ENCODE results near the gene NEURL1. TPM values are rescaled to one million over a fixed set of nuclear protein-coding genes. Genes with fewer than 3 reads are reported as not detected.

The NEURL1 gene
- total and polyA plus RNA-seq, 4 experiments from 2014 or later, result 0.76 to 0.96 (median 0.83) TPM

DNA sequence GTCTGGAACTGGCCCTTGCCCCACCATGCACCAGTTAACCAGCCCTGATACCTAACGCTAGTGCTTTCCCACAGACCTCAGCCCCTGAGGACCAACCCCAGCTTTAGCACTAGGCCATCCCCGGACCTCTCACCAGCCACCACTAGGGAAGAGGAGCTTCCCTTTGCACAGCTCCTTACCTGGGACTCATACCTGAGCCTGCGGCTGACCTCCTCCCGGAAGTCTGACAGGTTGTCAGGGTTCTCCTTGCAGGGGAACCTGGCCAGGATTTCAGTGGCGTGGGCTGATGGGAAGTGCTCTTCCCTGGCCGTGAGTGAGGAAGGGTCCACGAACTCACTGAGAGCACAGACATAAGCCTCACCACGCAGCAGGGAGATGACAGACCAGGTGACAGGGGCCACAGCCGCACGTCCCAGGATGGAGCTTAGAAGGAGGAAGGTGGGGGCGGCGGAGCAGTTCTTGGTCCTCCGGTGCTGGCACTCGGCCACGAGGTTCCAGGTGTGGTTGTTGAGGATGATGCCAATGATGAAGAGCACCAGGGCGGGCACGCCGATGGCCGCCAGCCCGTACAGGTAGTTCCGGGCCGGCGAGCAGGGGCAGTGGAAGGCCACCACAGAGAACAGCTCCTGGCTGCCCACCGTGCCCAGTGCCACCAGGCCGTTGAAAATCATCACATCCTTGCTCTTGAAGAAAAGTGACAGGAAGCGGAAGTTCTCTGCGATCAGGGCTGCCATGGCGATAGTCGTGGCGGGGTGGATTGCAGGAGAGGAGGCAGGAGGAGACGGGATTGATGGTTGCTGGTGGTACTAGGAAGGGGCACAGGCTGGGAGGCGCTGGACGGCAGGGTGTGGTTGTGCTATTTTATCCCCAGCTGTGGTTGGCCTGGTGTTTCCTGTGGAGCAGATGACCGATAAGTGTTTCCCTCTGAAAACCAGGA, 44.0 kb upstream of the NEURL1 start:
- POLR2A ChIA-PET (ENCODE audit: partially characterized antibody), result interaction anchor here (0.9 to 5.9 kb wide), 5 partner anchors 13 to 25 kb away, joined by 3 to 106 read pairs (median 4); no protein-coding TSS in a partner anchor
- Histone ChIP-seq H3K36me3 (ENCODE audit: insufficient read depth, low read length) (peaks cover 31% of the 10 kb centered on the region), H3K9me3 (ENCODE audit: control insufficient read depth in 1 of 2, low read length in 2 of 2) (no peaks in the 10 kb centered on the region), H3K27me3 (ENCODE audit: insufficient read depth, low read length) (no peaks in the 10 kb centered on the region), H3K4me3 (ENCODE audit: low read length in 2 of 2) (no peak overlapping the region), H3K27ac (ENCODE audit: low read depth, low read length) (peak overlapping the region; percentile 72), H3K4me1 (ENCODE audit: insufficient read depth, low read length) (peaks cover 57% of the 10 kb centered on the region)
- CTCF ChIA-PET (ENCODE audit: partially characterized antibody), result interaction anchor here (1.5 to 9.7 kb wide), 6 partner anchors 16 to 39 kb away, joined by 5 to 75 read pairs (median 16); no protein-coding TSS in a partner anchor
- peaks cover 43 to 89% (median 62%) of the 10 kb centered on the region in 4 donors for H3K4me1 Mint-ChIP-seq
- H3K4me3 Mint-ChIP-seq, result peak overlapping the region; percentile 80 to 99 (median 96)
- H3K36me3 Mint-ChIP-seq, result peaks cover 45 to 64% of the 10 kb centered on the region in 2 donors
- intact Hi-C loops (cut with micrococcal nuclease), result no loop called here
- H3K27me3 Mint-ChIP-seq, result no peaks in the 10 kb centered on the region
- H3K9me3 Mint-ChIP-seq, result peaks cover 0 to 4% (median 0%) of the 10 kb centered on the region in 8 donors
- DNase-seq, result no peak
- peak overlapping the region; percentile 81 to 98 (median 92) for H3K27ac Mint-ChIP-seq

DNA sequence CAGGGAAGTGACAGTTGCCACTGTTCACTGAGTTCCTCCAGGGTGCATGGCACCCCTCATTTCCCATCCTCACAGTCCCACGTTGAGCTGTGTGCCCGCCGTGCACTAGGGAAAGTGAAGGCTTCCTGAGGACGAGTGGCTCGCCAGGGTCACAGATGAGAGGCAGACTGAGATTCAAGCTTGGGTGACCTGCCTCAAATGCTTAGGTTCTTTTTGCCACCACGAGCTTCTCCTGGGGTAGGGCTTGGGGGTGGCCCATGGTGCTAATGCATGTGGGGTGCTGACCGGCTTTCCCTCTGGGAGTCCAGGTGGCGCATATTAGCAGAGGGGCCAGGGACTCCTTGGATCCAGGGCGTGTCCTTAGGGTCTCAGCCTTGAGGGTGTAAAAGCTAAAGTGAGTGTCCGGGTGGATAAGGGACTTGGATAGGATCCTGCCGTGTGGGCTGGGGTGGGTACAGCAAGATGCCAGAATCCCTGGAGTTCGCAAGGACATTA, 43.3 kb upstream of the NEURL1 start:
- CTCF ChIA-PET (ENCODE audit: partially characterized antibody), result interaction anchor here (1.5 to 9.7 kb wide), 7 partner anchors 15 to 39 kb away, joined by 5 to 75 read pairs (median 21); no protein-coding TSS in a partner anchor
- no peaks in the 10 kb centered on the region for H3K27me3 Mint-ChIP-seq
- H3K9me3 ChIP-seq (ENCODE audit: control insufficient read depth in 1 of 2, low read length in 2 of 2), result no peaks in the 10 kb centered on the region
- H3K9me3 Mint-ChIP-seq, result peaks cover 0 to 4% (median 0%) of the 10 kb centered on the region in 8 donors
- H3K4me3 ChIP-seq (ENCODE audit: low read length in 2 of 2), result peak overlapping the region in 1 of 2 donors; percentile 97
- peaks cover 45 to 86% (median 59%) of the 10 kb centered on the region in 4 donors for H3K4me1 Mint-ChIP-seq
- peaks cover 23% of the 10 kb centered on the region for H3K36me3 ChIP-seq (ENCODE audit: insufficient read depth, low read length)
- H3K4me1 ChIP-seq (ENCODE audit: insufficient read depth, low read length), result peaks cover 57% of the 10 kb centered on the region
- H3K27ac ChIP-seq (ENCODE audit: low read depth, low read length), result peak overlapping the region; percentile 72
- no peak for DNase-seq
- no peaks in the 10 kb centered on the region for H3K27me3 ChIP-seq (ENCODE audit: insufficient read depth, low read length)
- H3K27ac Mint-ChIP-seq, result peak overlapping the region; percentile 81 to 98 (median 95)
- H3K36me3 Mint-ChIP-seq, result peaks cover 39 to 56% of the 10 kb centered on the region in 2 donors
- intact Hi-C loops (cut with micrococcal nuclease), result no loop called here
- H3K4me3 Mint-ChIP-seq, result peak overlapping the region; percentile 90 to 99 (median 96)
- POLR2A ChIA-PET (ENCODE audit: partially characterized antibody), result interaction anchor here (1.1 to 5.9 kb wide), 5 partner anchors 13 to 26 kb away, joined by 3 to 106 read pairs (median 3); no protein-coding TSS in a partner anchor

DNA sequence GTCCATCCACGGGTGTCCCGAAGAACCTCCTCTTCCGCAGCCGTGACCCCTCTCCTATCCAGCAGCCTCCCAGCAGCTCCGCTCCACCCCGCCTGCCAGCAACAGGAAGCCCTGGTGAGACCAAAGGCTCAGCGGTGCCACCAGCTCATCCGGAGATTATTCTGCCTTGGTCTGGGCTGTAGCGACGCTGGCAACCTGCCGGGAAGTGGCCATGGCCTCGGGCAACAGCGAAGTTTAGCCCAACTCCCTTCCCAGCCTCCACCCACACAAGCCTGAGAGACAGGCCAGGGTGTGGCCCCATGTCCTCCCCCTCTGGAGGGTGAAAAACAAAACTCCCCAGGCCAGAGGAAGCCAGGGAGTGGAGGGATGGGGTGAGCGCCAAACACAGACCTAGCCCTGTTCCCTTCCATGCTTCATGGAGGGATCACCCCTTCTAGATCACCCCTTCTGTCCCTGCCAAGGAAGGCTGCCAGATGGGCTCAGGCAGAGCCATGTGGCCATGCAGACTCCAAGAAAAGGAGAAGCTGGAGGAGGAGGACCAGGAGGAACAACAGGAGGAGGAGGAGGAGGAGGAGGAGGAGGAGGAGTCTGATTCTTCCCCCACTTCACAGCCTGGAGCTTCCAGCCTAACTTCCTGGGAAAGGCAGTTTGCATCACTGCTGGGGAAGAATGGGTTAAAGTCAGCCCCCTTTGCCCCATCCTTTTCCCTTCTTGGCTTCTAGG, 42.3 kb upstream of the NEURL1 start:
- POLR2A ChIA-PET (ENCODE audit: partially characterized antibody), result interaction anchor here (0.7 to 5.9 kb wide), 15 partner anchors 9 to 84 kb away, joined by 3 to 106 read pairs (median 6); partner anchors contain the start of genes ATP5MK, PDCD11 and TAF5
- intact Hi-C loops (cut with micrococcal nuclease), result loop anchor here (1.0 kb wide), 1 partner anchor 20 kb away; no protein-coding TSS in a partner anchor
- peak overlapping the region; percentile 81 to 98 (median 95) for H3K27ac Mint-ChIP-seq

DNA sequence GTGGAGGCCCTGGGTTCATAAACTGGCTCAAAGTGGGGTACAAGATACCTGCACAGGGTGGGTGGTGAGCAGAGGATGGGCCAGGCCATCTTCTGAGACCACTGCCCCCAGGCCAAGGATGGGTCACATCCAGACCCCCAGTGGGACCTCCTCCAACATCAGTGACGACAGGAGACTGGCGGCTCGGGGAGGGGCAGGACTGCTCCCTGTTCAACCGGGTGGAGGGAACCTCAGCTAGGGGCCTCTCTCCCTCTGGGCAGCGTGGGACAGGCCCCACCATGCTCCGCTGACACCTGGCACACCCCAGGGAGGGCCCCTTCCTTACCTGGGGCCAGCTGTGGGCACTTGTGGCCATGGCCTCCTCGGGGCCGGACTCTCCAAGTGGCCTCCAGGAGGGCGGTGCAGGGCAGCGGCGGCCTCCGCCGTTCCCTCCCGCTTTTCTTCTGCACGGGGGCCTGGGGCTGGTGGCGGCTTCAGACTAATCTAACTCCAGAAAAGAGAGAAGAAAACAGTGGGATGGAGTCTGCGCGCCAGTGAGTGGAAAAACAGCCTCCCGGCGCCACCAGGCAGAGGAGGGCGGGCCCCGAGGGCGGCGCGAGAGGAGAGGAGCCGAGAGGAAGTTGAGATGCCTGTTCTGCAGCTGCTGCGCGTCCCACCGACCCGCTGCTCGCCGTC, 41.5 kb upstream of the NEURL1 start, which contains the start of gene CALHM2:
Gene CALHM2 (minus strand): TSS at position 540 of the 675 bp plus-strand sequence. CDS start 2,429 bp downstream, outside the sequence.
- CTCF ChIA-PET (ENCODE audit: partially characterized antibody), result interaction anchor here (1.0 to 9.7 kb wide), 10 partner anchors 14 to 36 kb away, joined by 3 to 75 read pairs (median 18); no protein-coding TSS in a partner anchor
- Mint-ChIP-seq H3K4me1 (peaks cover 42 to 74% (median 51%) of the 10 kb centered on the region in 4 donors), H3K9me3 (peaks cover 0 to 4% (median 0%) of the 10 kb centered on the region in 8 donors), H3K27ac (peak within 1 kb of the TSS; percentile 81 to 98 (median 95)), H3K4me3 (peak within 1 kb of the TSS; percentile 90 to 99 (median 96)), H3K27me3 (no peaks in the 10 kb centered on the region), H3K36me3 (peaks cover 27 to 41% of the 10 kb centered on the region in 2 donors)
- peaks cover 54% of the 10 kb centered on the region for H3K4me1 ChIP-seq (ENCODE audit: insufficient read depth, low read length)
- H3K4me3 ChIP-seq (ENCODE audit: low read length in 2 of 2), result peak within 1 kb of the TSS; percentile 79 to 97
- no peaks in the 10 kb centered on the region for H3K27me3 ChIP-seq (ENCODE audit: insufficient read depth, low read length)
- POLR2A ChIA-PET (ENCODE audit: partially characterized antibody), result interaction anchor here (0.6 to 5.9 kb wide), 15 partner anchors 10 to 235 kb away, joined by 3 to 106 read pairs (median 6); partner anchors contain the start of genes ATP5MK, PDCD11 and TAF5
- peak within 1 kb of the TSS; percentile 72 for H3K27ac ChIP-seq (ENCODE audit: low read depth, low read length)
- peak in 4 of 5 donors; percentile 40 to 57 (median 44) for DNase-seq
- intact Hi-C loops (cut with micrococcal nuclease), result loop anchor here (1.0 kb wide), 2 partner anchors 19 to 30 kb away; no protein-coding TSS in a partner anchor
- peaks cover 14% of the 10 kb centered on the region for H3K36me3 ChIP-seq (ENCODE audit: insufficient read depth, low read length)
- H3K9me3 ChIP-seq (ENCODE audit: control insufficient read depth in 1 of 2, low read length in 2 of 2), result no peaks in the 10 kb centered on the region

More for the DNA sequence above, 42.3 kb upstream of the NEURL1 start:
- peak overlapping the region; percentile 90 to 99 (median 96) for H3K4me3 Mint-ChIP-seq
- Histone ChIP-seq H3K9me3 (ENCODE audit: control insufficient read depth in 1 of 2, low read length in 2 of 2) (no peaks in the 10 kb centered on the region), H3K27me3 (ENCODE audit: insufficient read depth, low read length) (no peaks in the 10 kb centered on the region), H3K27ac (ENCODE audit: low read depth, low read length) (peak overlapping the region; percentile 72), H3K4me1 (ENCODE audit: insufficient read depth, low read length) (peaks cover 57% of the 10 kb centered on the region), H3K4me3 (ENCODE audit: low read length in 2 of 2) (peak overlapping the region; percentile 79 to 97), H3K36me3 (ENCODE audit: insufficient read depth, low read length) (peaks cover 16% of the 10 kb centered on the region)
- peaks cover 45 to 79% (median 56%) of the 10 kb centered on the region in 4 donors for H3K4me1 Mint-ChIP-seq
- CTCF ChIA-PET (ENCODE audit: partially characterized antibody), result interaction anchor here (0.6 to 9.7 kb wide), 10 partner anchors 12 to 38 kb away, joined by 4 to 75 read pairs (median 18); no protein-coding TSS in a partner anchor
- H3K36me3 Mint-ChIP-seq, result peaks cover 33 to 46% of the 10 kb centered on the region in 2 donors
- H3K27me3 Mint-ChIP-seq, result no peaks in the 10 kb centered on the region
- peaks cover 0 to 4% (median 0%) of the 10 kb centered on the region in 8 donors for H3K9me3 Mint-ChIP-seq
- peak; percentile 47 to 66 (median 53) for DNase-seq

DNA sequence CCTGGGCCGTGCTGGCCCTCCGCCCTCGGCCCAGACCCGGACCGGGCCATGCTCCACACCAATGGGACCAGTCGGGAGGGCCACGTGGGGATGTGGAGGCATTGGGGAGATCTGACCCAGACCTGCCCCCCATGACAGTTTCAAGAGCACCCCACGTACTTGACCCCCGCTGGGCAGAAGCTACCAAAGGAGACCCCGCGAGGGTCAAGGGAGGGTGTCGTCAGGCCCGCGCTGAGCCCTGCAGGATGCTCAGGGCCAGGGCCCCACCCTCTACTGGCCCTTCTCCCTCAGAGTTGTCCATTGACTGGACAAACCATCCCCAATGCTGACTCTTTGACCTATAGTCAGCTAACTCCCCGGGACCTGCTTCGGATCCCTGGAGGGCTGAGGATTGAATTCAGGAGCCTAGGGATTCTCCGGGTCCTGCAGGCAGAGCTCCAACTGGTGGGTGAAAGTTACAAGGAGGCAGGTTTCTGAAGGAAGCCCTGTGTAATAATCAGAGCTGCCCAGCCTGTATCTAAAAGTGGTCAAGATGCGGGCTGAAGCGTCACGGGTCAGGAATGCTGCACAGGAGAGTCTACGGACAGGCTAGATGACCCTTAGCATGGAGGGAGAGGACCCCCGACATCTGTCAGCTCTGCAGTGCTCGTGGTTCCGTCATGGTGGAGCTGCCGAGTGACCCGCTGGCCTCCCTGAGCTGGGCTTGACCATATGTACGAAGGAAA, 40.8 kb upstream of the NEURL1 start:
- H3K4me1 Mint-ChIP-seq, result peaks cover 41 to 71% (median 47%) of the 10 kb centered on the region in 4 donors
- CTCF ChIA-PET (ENCODE audit: partially characterized antibody), result interaction anchor here (1.0 to 9.7 kb wide), 8 partner anchors 13 to 36 kb away, joined by 3 to 75 read pairs (median 21); no protein-coding TSS in a partner anchor
- peaks cover 49% of the 10 kb centered on the region for H3K4me1 ChIP-seq (ENCODE audit: insufficient read depth, low read length)

More for the DNA sequence above, 40.8 kb upstream of the NEURL1 start:
- DNase-seq, result no peak
- H3K27ac ChIP-seq (ENCODE audit: low read depth, low read length), result peak overlapping the region; percentile 72
- peaks cover 7% of the 10 kb centered on the region for H3K36me3 ChIP-seq (ENCODE audit: insufficient read depth, low read length)
- H3K27me3 Mint-ChIP-seq, result no peaks in the 10 kb centered on the region
- no peaks in the 10 kb centered on the region for H3K9me3 ChIP-seq (ENCODE audit: control insufficient read depth in 1 of 2, low read length in 2 of 2)
- no peaks in the 10 kb centered on the region for H3K27me3 ChIP-seq (ENCODE audit: insufficient read depth, low read length)
- peak overlapping the region; percentile 79 to 97 for H3K4me3 ChIP-seq (ENCODE audit: low read length in 2 of 2)
- H3K4me3 Mint-ChIP-seq, result peak overlapping the region; percentile 90 to 99 (median 96)
- POLR2A ChIA-PET (ENCODE audit: partially characterized antibody), result interaction anchor here (0.6 to 5.9 kb wide), 11 partner anchors 10 to 234 kb away, joined by 3 to 106 read pairs (median 6); partner anchors contain the start of genes ATP5MK, PDCD11 and TAF5
- peaks cover 21 to 34% of the 10 kb centered on the region in 2 donors for H3K36me3 Mint-ChIP-seq
- intact Hi-C loops (cut with micrococcal nuclease), result loop anchor here (1.0 kb wide), 1 partner anchor 30 kb away; no protein-coding TSS in a partner anchor
- peaks cover 0 to 4% (median 0%) of the 10 kb centered on the region in 8 donors for H3K9me3 Mint-ChIP-seq
- H3K27ac Mint-ChIP-seq, result peak overlapping the region; percentile 48 to 92 (median 79)

All from CD4-positive, alpha-beta memory T cell (primary cell).